HL-60 (cell line): ENCODE data around the gene COPS7A.

ENCODE experiments used
- DNase-seq, 2 experiments: peaks; one replicate each; pipeline ENCODE4 v3.0.0-alpha.2; 2010 to 2020; ENCODE audit warnings: low read depth in 1 of 2, low spot score in 1 of 2
- H3K27ac ChIP-seq: fragments of 250-450 bp; sonication (Bioruptor Pico); replicated peaks from 2 replicates; pipeline ENCODE4 v1.5.1; 2020; ENCODE audit warnings: mild to moderate bottlenecking, moderate library complexity
- H3K27me3 ChIP-seq: fragments of 250-450 bp; sonication (Bioruptor Pico); 2 replicates; pipeline ENCODE4 v1.5.1; 2021; ENCODE audit warnings: mild to moderate bottlenecking, moderate library complexity; ENCODE audit not compliant: insufficient read depth, poor library complexity, severe bottlenecking
- H3K4me3 ChIP-seq: replicated peaks from 2 replicates; pipeline ENCODE4 v1.5.1; 2011; ENCODE audit warnings: mild to moderate bottlenecking, control low read depth, low read length; ENCODE audit not compliant: insufficient read depth
- CTCF ChIP-seq: IDR thresholded peaks from one replicate; pipeline ENCODE4 v1.5.1; 2011; ENCODE audit warnings: low read length, control low read depth, inconsistent platforms; ENCODE audit not compliant: insufficient read depth
- GABPA ChIP-seq: IDR thresholded peaks from 2 replicates; pipeline ENCODE4 v1.6.1; 2012; ENCODE audit warnings: low read depth
- POLR2AphosphoS5 ChIP-seq: IDR thresholded peaks from 2 replicates; pipeline ENCODE4 v1.6.1; 2012; ENCODE audit warnings: low read depth
- REST ChIP-seq: IDR thresholded peaks from 2 replicates; pipeline ENCODE4 v1.6.1; 2012; ENCODE audit warnings: low read depth; ENCODE audit not compliant: insufficient replicate concordance
- SPI1 ChIP-seq: IDR thresholded peaks from 2 replicates; pipeline ENCODE4 v1.6.1; 2012; ENCODE audit warnings: low read depth, mild to moderate bottlenecking, borderline replicate concordance

COPS7A gene

GRCh38 chr12:6716874-6717437 lies 6.9 kb upstream of the COPS7A start:
- TF ChIP-seq REST (no peak), POLR2AphosphoS5 (no peak), GABPA (no peak), CTCF (no peak), SPI1 (no peak)
- no peak for DNase-seq
- Histone ChIP-seq H3K4me3 (no peak overlapping the region), H3K27ac (no peak overlapping the region), H3K27me3 (no peaks in the 10 kb centered on the region)

- DNase-seq, result no peak
- Histone ChIP-seq H3K27ac (peak overlapping the region; percentile 89), H3K27me3 (no peaks in the 10 kb centered on the region), H3K4me3 (no peak overlapping the region)
- TF ChIP-seq REST (no peak), SPI1 (no peak), POLR2AphosphoS5 (no peak), CTCF (no peak), GABPA (no peak)
Observed at GRCh38 chr12:6722863-6723262, 983 bp upstream of the COPS7A start.

GRCh38 chr12:6724409-6724797 lies 557 bp downstream of the COPS7A start:
- DNase-seq, result peak; percentile 60 to 72
- Histone ChIP-seq H3K27me3 (no peaks in the 10 kb centered on the region), H3K4me3 (peak overlapping the region; percentile 51), H3K27ac (peak overlapping the region; percentile 89)
- TF ChIP-seq SPI1 (peak; percentile 81), POLR2AphosphoS5 (no peak; the same call in 1 of the 2 replicates), REST (no peak), GABPA (no peak)
